K562 (cell line): ENCODE measurements around the gene RBMS1. TPM values are rescaled to one million over a fixed set of nuclear protein-coding genes. Genes with fewer than 3 reads are reported as not detected.

ENCODE experiments used
- ATAC-seq: fragments of 200-7000 bp; cut with Tn5 transposase; 3 replicates; pipeline ENCODE4 v1.9.1; 2020; ENCODE audit warnings: moderate library complexity
- BruUV-seq: library from RNA; stranded (reverse); fragments of 400-500 nt; replicated peaks from 2 replicates; lab custom pipeline; 2021; lab: Mats Ljungman, UMichigan
- CTCF ChIA-PET: fragments of 300-600 bp; formaldehyde crosslinking; extraction: SDS; loops from one replicate; lab custom pipeline; 2021; ENCODE audit warnings: low intra/inter-chr PET ratio; lab: Yijun Ruan, JAX
- POLR2A ChIA-PET: fragments of 300-600, 350-650 bp; sonication (Branson Sonifier 250); formaldehyde crosslinking; extraction: SDS; loops from one replicate; lab custom pipeline; 2021; ENCODE audit warnings: antibody characterized with exemption, inconsistent platforms; lab: Yijun Ruan, JAX
- DNase-seq, 4 experiments: peaks; one replicate each; pipeline versions ENCODE4 v3.0.0 to v3.0.0-alpha.2; 2011 to 2018; ENCODE audit warnings: low spot score in 3 of 4, mixed read lengths in 3 of 4; ENCODE audit errors: extremely low read depth in 1 of 4
- FAIRE-seq: peaks from 2 replicates; lab custom pipeline; 2011; peaks lifted over from hg19 to GRCh38; lab: Jason Lieb, UNC
- H2AFZ ChIP-seq: 2 replicates; pipeline ENCODE4 v1.6.0; 2011; ENCODE audit warnings: low read depth, low read length, control low read depth, inconsistent platforms
- H3K27ac ChIP-seq: fragments of 200-600 bp; 3 replicates; pipeline ENCODE4 v1.8.0; 2011; ENCODE audit warnings: low read depth, mild to moderate bottlenecking, control low read depth, inconsistent platforms, low read length, moderate library complexity, mixed read lengths; ENCODE audit errors: extremely low read depth
- H3K27me3 ChIP-seq, 2 experiments: fragments of 300-600 bp in 1 of 2; 2 replicates in 1 of 2; 3 replicates in 1 of 2; pipeline versions ENCODE4 v1.6.0 to v1.8.0; 2011; ENCODE audit warnings: inconsistent platforms in 2 of 2, low read length in 2 of 2, mild to moderate bottlenecking in 1 of 2, mixed read lengths in 1 of 2, moderate library complexity in 1 of 2; ENCODE audit not compliant: control insufficient read depth in 2 of 2, insufficient read depth in 2 of 2
- H3K36me3 ChIP-seq: fragments of 300-600 bp; 3 replicates; pipeline ENCODE4 v1.8.0; 2011; ENCODE audit warnings: mild to moderate bottlenecking, low read length, inconsistent platforms; ENCODE audit not compliant: control insufficient read depth, insufficient read depth
- H3K4me1 ChIP-seq, 2 experiments: fragments of 200-600 bp in 1 of 2; replicated peaks in 1 of 2; 2 replicates in 1 of 2; 3 replicates in 1 of 2; pipeline versions ENCODE4 v1.5.1 to v1.8.0; 2011; ENCODE audit warnings: inconsistent platforms in 2 of 2, low read length in 2 of 2, mild to moderate bottlenecking in 1 of 2, mixed read lengths in 1 of 2, moderate library complexity in 1 of 2; ENCODE audit not compliant: control insufficient read depth in 2 of 2, insufficient read depth in 2 of 2
- H3K4me2 ChIP-seq: 2 replicates; pipeline ENCODE4 v1.6.1; 2011; ENCODE audit warnings: low read length, control low read depth, inconsistent platforms, mixed read lengths; ENCODE audit not compliant: insufficient read depth
- H3K4me3 ChIP-seq: fragments of 200-600 bp; sonication (generic), shearing (Covaris generic); 2 replicates; pipeline ENCODE4 v1.5.1; 2016; ENCODE audit warnings: control low read depth, inconsistent platforms
- H3K79me2 ChIP-seq: fragments of 200-600 bp; 3 replicates; pipeline ENCODE4 v1.8.0; 2011; ENCODE audit warnings: low read length, inconsistent platforms; ENCODE audit not compliant: control insufficient read depth, insufficient read depth
- H3K9ac ChIP-seq, 2 experiments: 2 replicates each; pipeline versions ENCODE4 v1.6.0 to v1.6.1; 2011; ENCODE audit warnings: low read depth in 2 of 2, low read length in 2 of 2, control low read depth in 1 of 2, inconsistent platforms in 1 of 2, mild to moderate bottlenecking in 1 of 2, mixed read lengths in 1 of 2; ENCODE audit not compliant: insufficient read depth in 1 of 2
- H3K9me1 ChIP-seq: one replicate; pipeline ENCODE4 v1.6.0; 2011; ENCODE audit warnings: inconsistent platforms, mild to moderate bottlenecking, low read length, moderate library complexity; ENCODE audit not compliant: control insufficient read depth, insufficient read depth
- H3K9me3 ChIP-seq: replicated peaks from 2 replicates; pipeline ENCODE4 v1.5.1; 2011; ENCODE audit warnings: low read depth, low read length, inconsistent platforms; ENCODE audit not compliant: control insufficient read depth, insufficient read depth
- H4K20me1 ChIP-seq: replicated peaks from 2 replicates; pipeline ENCODE4 v1.6.1; 2011; ENCODE audit warnings: low read length, inconsistent platforms, mixed read lengths; ENCODE audit not compliant: control insufficient read depth, insufficient read depth
- CBX3 ChIP-seq, 2 experiments: IDR thresholded peaks; 1 replicate in 1 of 2; 2 replicates in 1 of 2; pipeline ENCODE4 v1.6.1; 2012; ENCODE audit warnings: inconsistent platforms in 2 of 2, low read length in 2 of 2, borderline replicate concordance in 1 of 2, control low read depth in 1 of 2
- CTBP1 ChIP-seq: fragments of 450-650 bp; IDR thresholded peaks from 2 replicates; pipeline ENCODE4 v1.6.1; 2016; ENCODE audit warnings: borderline replicate concordance
- CTCF ChIP-seq, 3 experiments: IDR thresholded peaks in 2 of 3; conservative IDR thresholded peaks in 1 of 3; 2 replicates each; pipeline ENCODE4 v1.5.1; 2011 to 2012; ENCODE audit warnings: low read length in 3 of 3, mild to moderate bottlenecking in 3 of 3, control low read depth in 2 of 3, improper control_type of control experiment in 1 of 3, inconsistent platforms in 1 of 3, low read depth in 1 of 3, mixed read lengths in 1 of 3, moderate library complexity in 1 of 3; ENCODE audit not compliant: insufficient read depth in 2 of 3
- GMEB1 ChIP-seq: fragments of 250-450 bp; sonication (Bioruptor Pico); IDR thresholded peaks from 2 replicates; pipeline ENCODE4 v1.4.0; 2020; ENCODE audit warnings: mild to moderate bottlenecking
- HDAC2 ChIP-seq: fragments of 450-650 bp; IDR thresholded peaks from 2 replicates; pipeline ENCODE4 v1.6.1; 2016; ENCODE audit warnings: mild to moderate bottlenecking
- HIVEP1 ChIP-seq: fragments of 250-450 bp; sonication (Bioruptor Pico); IDR thresholded peaks from 2 replicates; pipeline ENCODE4 v1.4.0; 2020; ENCODE audit warnings: mild to moderate bottlenecking
- HSF4 ChIP-seq: fragments of 250-450 bp; sonication (Bioruptor Pico); IDR thresholded peaks from 2 replicates; pipeline ENCODE4 v2.1.2; 2022; ENCODE audit warnings: mild to moderate bottlenecking, moderate library complexity, borderline replicate concordance
- ID3 ChIP-seq, 2 experiments: fragments of 250-450 bp in 1 of 2; fragments of 450-650 bp in 1 of 2; sonication (Bioruptor Pico) in 1 of 2; IDR thresholded peaks; 2 replicates each; pipeline versions ENCODE4 v1.6.1 to v1.8.0; 2016 to 2021; ENCODE audit warnings: mild to moderate bottlenecking in 2 of 2, moderate library complexity in 2 of 2, missing compliant biosample characterization in 1 of 2, missing genetic modification characterization in 1 of 2
- ILF3 ChIP-seq: fragments of 450-650 bp; IDR thresholded peaks from 2 replicates; pipeline ENCODE4 v1.6.1; 2018; ENCODE audit warnings: antibody characterized with exemption, mild to moderate bottlenecking, moderate library complexity, borderline replicate concordance
- KAT2B ChIP-seq: IDR thresholded peaks from one replicate; pipeline ENCODE4 v1.6.1; 2012; ENCODE audit warnings: low read depth, mild to moderate bottlenecking, control low read depth, inconsistent platforms, low read length, moderate library complexity
- LEF1 ChIP-seq: fragments of 450-650 bp; IDR thresholded peaks from 2 replicates; pipeline ENCODE4 v1.6.1; 2016; ENCODE audit warnings: mild to moderate bottlenecking
- MTA1 ChIP-seq: fragments of 450-650 bp; IDR thresholded peaks from 2 replicates; pipeline ENCODE4 v1.6.1; 2017; ENCODE audit warnings: borderline replicate concordance
- NFATC3 ChIP-seq: fragments of 450-650 bp; IDR thresholded peaks from 2 replicates; pipeline ENCODE4 v1.6.1; 2017; ENCODE audit warnings: mild to moderate bottlenecking
- RAD21 ChIP-seq, 2 experiments: fragments of 250-450 bp in 1 of 2; fragments of 450-650 bp in 1 of 2; sonication (Bioruptor Pico) in 1 of 2; formaldehyde crosslinking in 1 of 2; IDR thresholded peaks in 1 of 2; conservative IDR thresholded peaks in 1 of 2; 2 replicates each; pipeline versions ENCODE4 v1.4.0 to v1.8.0; 2020 to 2022; ENCODE audit warnings: mild to moderate bottlenecking in 2 of 2, moderate library complexity in 1 of 2
- ZEB2 ChIP-seq: fragments of 450-650 bp; IDR thresholded peaks from 2 replicates; pipeline ENCODE4 v1.6.1; 2016
- ZFP91 ChIP-seq: sonication (generic); formaldehyde crosslinking; IDR thresholded peaks from 2 replicates; pipeline ENCODE4 v1.8.0; 2022; ENCODE audit warnings: mild to moderate bottlenecking, missing genetic modification reagents
- WGBS: fragments of 100-300 bp; shearing (Covaris generic); methylation state at CpG from one replicate; pipeline ENCODE4 v1.1.6; 2016; ENCODE audit warnings: low coverage, mixed read lengths; ENCODE audit not compliant: insufficient coverage; ENCODE audit errors: missing lambda C conversion rate; 5-methylcytosine and 5-hydroxymethylcytosine counted together
- in situ Hi-C: fragments of 300-500 bp; cut with MboI; formaldehyde crosslinking; loops from 4 replicates; pipeline ENCODE4 v1.15.0; 2018; ENCODE audit warnings: inconsistent platforms, mixed read lengths
- intact Hi-C: fragments of 100-400 bp; cut with micrococcal nuclease; formaldehyde crosslinking; loops from 2 replicates; pipeline ENCODE4 v1.14.2; 2022
- polyA plus RNA-seq, 8 experiments: library from polyadenylated mRNA; depleted of rRNA in 4 of 8; stranded (reverse) in 5 of 8; unstranded in 3 of 8; fragments of >200 nt; fragmentation: Nextera tagmentation in 2 of 8; fragmentation: Illumina TruSeq in 1 of 8; extraction: Ambion mirVana in 2 of 8; extraction: Trizol in 1 of 8; gene quantifications; 2 replicates each; pipeline versions ENCODE4 v1.2.1 to v1.2.3, GENCODE V29; 2011 to 2014; ENCODE audit warnings: inconsistent platforms in 1 of 8, missing spikeins in 1 of 8
- total RNA-seq, 7 experiments: library from RNA; depleted of rRNA in 6 of 7; stranded (reverse); fragments of >200 nt in 6 of 7; fragmentation: Illumina TruSeq in 2 of 7; extraction: Trizol in 2 of 7; gene quantifications; 2 replicates each; pipeline versions ENCODE4 v1.2.1 to v1.2.3, GENCODE V29; 2011 to 2021; ENCODE audit warnings: low replicate concordance in 1 of 7

RBMS1 gene
- total and polyA plus RNA-seq, 9 of the 15 experiments (the other 6 are each of a cell fraction or from before 2014, with no cell fraction given), result 0.04 to 0.31 (median 0.09) TPM; not detected in 6

- FAIRE-seq, result peak; percentile 57
- Histone ChIP-seq H3K9me3 (no peaks in the 10 kb centered on the region), H3K27ac (no peak overlapping the region), H3K4me3 (no peak overlapping the region), H3K4me2 (no peak overlapping the region), H3K9ac (no peak overlapping the region), H4K20me1 (no peaks in the 10 kb centered on the region), H3K27me3 (no peaks in the 10 kb centered on the region), H3K79me2 (no peaks in the 10 kb centered on the region), H2AFZ (no peak overlapping the region), H3K36me3 (no peaks in the 10 kb centered on the region), H3K4me1 (no peaks in the 10 kb centered on the region), H3K9me1 (no peaks in the 10 kb centered on the region)
- intact Hi-C loops, result loop anchor here (2.0 to 5.0 kb wide), 2 partner anchors 543 to 563 kb away; no protein-coding TSS in a partner anchor
- peak; percentile 74 for ATAC-seq
- ChIA-PET POLR2A (no interaction called here), CTCF (interaction anchor here (0.7 kb wide), 1 partner anchor 565 kb away, joined by 4 read pairs; no protein-coding TSS in a partner anchor)
- WGBS, result 4% methylated on average over 1 of the region's 1 CpG
- in situ Hi-C loops, result no loop called here
- no TSS peak for BruUV-seq
- DNase-seq, result peak; percentile 14 to 34 (median 20)
- TF ChIP-seq CTCF (IDR thresholded peaks at IDR 0.05 in 2 of 3, conservative IDR thresholded peaks at IDR 0.05 in 1 of 3; ENCODE audit: insufficient read depth in 2 of 3, low read depth in 1 of 3, low read length in 3 of 3), result peak in 2 of 3 experiments; percentile 14 to 55; a peak in 4 of 6 replicates
- no peak for TF ChIP-seq NFATC3
- no peak for TF ChIP-seq KAT2B
- TF ChIP-seq HDAC2, result no peak
- no peak for TF ChIP-seq CTBP1
- TF ChIP-seq ID3 (CRISPR knock-in tag; IDR thresholded peaks at IDR 0.05), result no peak
- no peak for TF ChIP-seq ID3 (tag; IDR thresholded peaks at IDR 0.05)
- no peak for TF ChIP-seq GMEB1
- TF ChIP-seq MTA1, result no peak
- no peak for TF ChIP-seq LEF1
- no peak for TF ChIP-seq CBX3 (IDR thresholded peaks at IDR 0.05; ENCODE audit: borderline replicate concordance in 1 of 2, low read length in 2 of 2)
- peak; percentile 35 to 48; a peak in 3 of 4 replicates for TF ChIP-seq RAD21 (CRISPR knock-in tag; conservative IDR thresholded peaks at IDR 0.05 in 1 of 2, IDR thresholded peaks at IDR 0.05 in 1 of 2)
- TF ChIP-seq HSF4 (CRISPR knock-in tag), result no peak
- no peak for TF ChIP-seq HIVEP1 (CRISPR knock-in tag)
- no peak for TF ChIP-seq ZEB2
- TF ChIP-seq ILF3, result no peak
- TF ChIP-seq ZFP91, result no peak
These were observed 64.2 kb downstream of the RBMS1 start for GRCh38 chr2:160429248-160430000.
